NCI-H345 treated with DMSO at 0.1 percent for 48 hours (cell line): ENCODE measurements around the gene TRAPPC6A.
A peak's percentile ranks its signal among the peaks of the same experiment; 100 is the strongest.

Experiments used
- DNase-seq: peaks from one replicate; lab custom pipeline; 2025; ENCODE audit not compliant: unreplicated experiment; lab: John Stamatoyannopoulos, UW

The TRAPPC6A gene

DNA sequence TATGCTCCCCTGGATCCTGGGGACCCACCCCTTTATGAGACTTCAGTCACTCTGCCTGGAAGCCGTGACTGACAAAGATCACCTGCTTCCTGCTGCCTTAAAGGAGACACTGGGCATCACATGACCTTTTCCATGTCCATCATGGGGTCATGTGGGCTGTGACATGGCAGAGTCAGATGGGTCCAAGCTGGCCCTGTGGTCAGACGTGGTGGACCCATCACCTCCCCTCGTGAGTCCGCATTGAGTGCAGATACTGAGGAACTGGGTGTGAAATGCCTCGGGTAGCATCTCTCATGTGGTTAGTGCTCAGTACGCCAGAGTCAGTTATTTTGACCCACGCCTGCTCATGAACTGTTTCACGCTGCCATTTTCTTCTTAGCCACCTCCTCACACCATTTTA lies 44.4 kb downstream of the TRAPPC6A start:
- no peak for DNase-seq

- DNase-seq: peak; percentile 92
Measured at GRCh38 chr19:45130888-45131615, 47.0 kb downstream of the TRAPPC6A start.

DNA sequence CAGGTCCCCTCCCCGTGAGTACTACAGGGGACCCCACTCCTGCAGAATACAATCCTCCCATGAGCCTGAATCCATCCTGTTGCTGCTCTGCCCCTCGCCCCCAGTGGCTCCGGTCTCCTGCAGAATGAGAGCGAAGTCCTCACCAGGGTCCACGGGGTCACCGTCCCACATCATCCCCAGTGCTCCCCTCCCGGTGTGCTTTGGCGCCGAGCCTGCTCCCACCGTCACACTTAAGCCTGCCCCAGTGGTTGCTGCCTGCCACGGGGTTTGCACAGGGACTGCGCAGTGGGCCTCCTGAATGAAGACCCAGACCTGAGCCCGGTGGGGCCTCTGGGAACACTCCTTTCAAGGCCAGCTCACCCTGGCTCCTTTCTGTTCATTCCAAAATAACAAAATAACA lies 47.8 kb downstream of the TRAPPC6A start:
- DNase-seq: no peak

DNA sequence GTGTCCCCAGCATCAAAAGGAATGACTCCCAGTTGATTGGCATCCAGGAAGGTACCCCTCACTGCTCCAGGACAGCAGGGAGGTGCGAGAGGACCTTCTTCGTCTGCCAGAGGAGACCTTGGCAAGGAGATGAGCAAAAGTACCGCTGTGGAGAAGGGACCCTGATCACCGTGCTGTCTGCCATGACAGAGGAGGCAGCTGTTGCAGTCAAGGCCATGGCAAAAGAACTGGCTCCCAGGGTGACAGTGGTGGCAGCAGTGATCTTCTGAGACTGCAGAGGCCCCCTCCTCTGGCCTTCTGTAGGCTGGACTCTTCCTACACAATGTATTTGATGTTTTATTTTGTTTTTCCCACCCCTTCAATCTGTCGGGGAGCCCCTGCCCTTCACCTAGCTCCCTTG lies 49.2 kb downstream of the TRAPPC6A start:
- no peak for DNase-seq

DNA sequence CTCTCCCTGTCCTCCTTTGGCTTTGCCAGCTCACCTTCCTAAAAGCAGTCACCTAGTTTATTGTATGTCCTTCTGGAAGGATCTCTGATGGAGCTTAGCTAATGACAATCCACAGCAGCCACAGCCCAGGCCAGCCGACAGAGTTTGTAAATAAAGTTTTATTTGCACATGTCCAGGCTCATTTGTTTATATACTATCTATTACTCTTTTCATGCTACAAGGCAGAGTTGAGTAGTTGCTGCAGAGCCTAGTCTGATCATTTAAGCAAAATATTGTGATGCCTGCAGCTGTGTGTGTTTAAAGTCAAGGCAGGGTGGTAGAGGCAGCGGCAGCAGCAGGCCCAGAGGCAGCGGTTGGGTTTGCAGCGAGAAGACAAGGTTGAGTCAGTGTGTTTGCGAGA lies 49.9 kb downstream of the TRAPPC6A start:
- no peak for DNase-seq

GRCh38 chr19:45126654-45127053 lies 51.4 kb downstream of the TRAPPC6A start:
- DNase-seq: no peak

- DNase-seq: no peak
Measured at GRCh38 chr19:45125975-45126493, 52.0 kb downstream of the TRAPPC6A start.

- DNase-seq: no peak
Measured at GRCh38 chr19:45125360-45125759, 52.7 kb downstream of the TRAPPC6A start.

DNA sequence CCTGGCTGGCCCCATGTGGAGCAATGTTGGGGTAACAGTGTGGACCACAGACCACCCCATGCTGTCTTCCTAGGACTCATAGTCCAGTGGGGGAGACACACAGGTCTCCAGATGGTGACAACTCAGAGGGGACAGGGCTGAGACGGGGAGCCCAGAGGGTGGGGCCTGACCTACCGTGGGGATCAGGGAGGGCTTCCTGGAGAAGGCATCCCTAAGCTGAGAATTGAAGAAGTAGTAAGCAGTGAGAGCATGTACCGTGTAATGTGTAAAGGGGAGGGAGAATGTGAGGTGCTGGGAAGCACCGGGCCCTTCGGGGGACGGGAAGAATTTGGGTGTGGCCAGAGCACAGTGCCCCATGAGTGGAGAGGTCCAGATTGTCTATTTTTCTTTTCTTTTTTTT lies 54.0 kb downstream of the TRAPPC6A start:
- DNase-seq: no peak

DNA sequence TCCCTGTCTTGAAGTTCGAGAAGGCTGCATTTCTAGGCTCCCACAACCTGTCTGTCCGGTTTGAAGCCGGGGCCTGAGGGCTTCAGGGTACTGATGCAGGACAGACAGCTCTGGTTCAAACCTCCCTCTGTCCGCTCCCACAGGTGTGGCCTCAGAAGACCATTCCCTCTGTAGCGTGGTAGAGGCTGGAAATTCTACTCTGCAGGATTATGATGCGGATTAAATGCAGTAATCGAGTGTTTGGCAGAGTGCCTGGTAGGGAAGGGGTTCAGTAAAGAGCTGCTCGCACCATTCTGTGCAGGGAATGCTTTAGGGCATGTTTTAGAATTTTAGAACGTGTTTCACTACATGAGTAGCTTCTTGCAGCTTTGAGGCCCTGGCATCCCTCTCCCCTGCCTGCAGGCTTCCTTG lies 54.6 kb downstream of the TRAPPC6A start:
- DNase-seq: no peak

DNA sequence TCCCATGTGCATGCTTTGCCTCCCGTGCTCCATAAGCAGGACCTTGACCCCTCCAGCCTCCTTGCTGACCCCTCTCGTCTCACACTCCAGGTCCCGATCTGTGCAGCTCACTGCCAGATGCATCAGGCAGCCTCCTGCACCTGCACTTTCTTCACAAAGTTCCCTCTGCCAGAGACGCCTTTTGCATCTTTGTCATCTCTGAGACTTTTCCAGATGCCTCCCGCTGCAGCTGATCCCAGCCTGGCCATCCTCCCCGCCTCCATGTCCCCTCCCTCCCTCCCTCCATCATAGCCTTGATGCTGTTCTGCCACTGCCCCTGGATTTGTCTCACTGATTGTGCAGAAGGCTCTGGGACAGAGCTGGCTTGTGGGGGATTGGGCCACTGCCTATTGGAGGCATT lies 55.2 kb downstream of the TRAPPC6A start:
- DNase-seq: no peak

- DNase-seq: no peak
Measured at GRCh38 chr19:45121827-45122345, 56.2 kb downstream of the TRAPPC6A start.

DNA sequence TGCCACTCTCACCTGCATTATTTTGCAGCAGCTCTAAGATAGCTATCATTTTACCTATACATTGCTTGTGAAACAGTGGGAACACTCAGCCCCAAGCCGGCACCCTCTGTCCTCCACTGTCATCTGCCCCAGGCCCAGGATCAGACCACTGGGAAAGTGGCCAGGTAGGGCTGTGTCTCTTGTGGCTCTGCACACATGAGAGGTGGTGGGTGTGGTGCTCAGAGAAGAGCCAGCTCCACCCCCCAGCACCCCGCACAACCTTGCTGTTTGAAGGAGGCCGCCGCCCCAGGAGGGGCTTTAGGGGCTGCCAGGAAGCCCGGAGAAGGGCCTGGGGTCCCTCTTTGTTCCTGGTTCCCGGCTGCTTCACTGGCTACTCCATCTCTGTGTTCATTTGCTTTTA lies 58.5 kb downstream of the TRAPPC6A start:
- no peak for DNase-seq

DNA sequence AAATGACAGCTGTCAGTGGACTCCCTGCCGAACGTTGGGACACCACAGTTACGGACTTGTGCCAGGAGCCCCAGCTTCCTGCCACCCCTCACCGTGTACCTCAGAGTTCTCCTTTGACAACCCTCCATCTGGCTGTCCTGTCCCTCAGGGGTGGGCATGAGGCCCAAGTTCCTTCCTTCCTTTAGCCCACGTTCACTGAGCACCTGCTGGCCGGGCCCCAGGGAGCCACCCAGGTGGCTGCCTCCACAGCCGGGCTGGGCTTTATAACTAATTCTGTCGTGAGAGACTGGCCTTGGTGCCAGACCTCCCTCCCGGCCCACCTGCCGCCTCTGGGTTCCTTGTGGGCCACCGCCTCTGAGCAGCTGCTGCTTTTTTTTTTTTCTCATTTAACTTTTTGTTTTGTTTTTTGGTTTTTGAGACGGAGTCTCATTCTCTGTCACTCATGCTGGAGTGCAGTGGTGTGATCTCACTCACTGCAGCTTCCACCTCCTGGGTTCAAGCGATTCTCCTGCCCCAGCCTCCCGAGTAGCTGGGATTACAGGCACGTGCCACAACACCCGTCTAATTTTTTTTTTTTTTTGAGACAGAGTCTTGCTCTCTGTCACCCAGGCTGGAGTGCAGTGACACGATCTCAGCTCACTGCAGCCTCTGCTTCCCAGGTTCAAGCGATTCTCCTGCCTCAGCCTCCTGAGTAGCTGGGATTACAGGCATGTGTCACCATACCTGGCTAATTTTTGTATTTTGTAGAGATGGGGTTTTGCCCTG lies 59.3 kb downstream of the TRAPPC6A start:
- peak; percentile 14 for DNase-seq

GRCh38 chr19:45118106-45118505 lies 59.9 kb downstream of the TRAPPC6A start:
- DNase-seq: no peak

DNA sequence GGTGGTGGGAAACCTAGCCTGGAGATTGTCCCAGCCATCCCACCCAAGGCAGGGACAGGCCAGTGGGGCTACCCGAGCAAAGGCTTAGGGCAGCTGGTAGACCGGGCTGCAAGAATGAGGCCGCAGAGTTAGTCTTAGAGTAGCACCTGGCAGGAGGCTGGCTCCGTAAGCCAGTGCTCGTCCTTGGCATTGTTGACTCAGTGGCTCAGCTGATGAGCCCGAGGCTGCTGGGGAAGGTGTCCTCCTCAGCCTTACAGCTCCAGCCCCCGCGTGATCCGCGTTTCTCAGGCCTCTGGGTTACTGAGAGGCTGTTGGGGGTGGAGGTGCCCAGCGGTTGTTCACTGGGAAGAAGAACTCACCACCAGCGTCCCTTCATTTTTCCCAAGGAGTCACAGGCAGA lies 60.4 kb downstream of the TRAPPC6A start:
- DNase-seq: no peak

DNA sequence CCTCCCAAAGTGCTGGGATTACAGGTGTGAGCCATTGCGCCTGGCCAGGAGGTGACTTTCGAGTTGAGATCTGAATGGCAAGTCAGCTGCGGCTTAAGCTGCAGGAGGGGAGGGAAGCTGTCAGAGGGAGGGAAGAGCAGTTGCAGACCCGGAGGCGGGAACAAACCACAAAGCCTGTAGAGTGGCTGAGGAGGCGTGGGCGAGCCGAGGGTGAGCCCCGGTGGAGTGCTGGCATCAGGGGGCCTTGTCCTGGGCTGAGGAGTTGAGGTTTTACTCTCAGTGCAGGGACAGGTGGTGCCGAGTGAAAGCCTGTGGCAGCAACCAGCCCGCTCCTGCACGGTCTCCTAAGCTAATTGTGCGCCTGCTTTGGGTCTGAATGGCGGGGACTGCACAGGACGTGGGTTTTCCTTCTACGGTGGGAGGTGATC lies 60.9 kb downstream of the TRAPPC6A start:
- DNase-seq: peak; percentile 35

DNA sequence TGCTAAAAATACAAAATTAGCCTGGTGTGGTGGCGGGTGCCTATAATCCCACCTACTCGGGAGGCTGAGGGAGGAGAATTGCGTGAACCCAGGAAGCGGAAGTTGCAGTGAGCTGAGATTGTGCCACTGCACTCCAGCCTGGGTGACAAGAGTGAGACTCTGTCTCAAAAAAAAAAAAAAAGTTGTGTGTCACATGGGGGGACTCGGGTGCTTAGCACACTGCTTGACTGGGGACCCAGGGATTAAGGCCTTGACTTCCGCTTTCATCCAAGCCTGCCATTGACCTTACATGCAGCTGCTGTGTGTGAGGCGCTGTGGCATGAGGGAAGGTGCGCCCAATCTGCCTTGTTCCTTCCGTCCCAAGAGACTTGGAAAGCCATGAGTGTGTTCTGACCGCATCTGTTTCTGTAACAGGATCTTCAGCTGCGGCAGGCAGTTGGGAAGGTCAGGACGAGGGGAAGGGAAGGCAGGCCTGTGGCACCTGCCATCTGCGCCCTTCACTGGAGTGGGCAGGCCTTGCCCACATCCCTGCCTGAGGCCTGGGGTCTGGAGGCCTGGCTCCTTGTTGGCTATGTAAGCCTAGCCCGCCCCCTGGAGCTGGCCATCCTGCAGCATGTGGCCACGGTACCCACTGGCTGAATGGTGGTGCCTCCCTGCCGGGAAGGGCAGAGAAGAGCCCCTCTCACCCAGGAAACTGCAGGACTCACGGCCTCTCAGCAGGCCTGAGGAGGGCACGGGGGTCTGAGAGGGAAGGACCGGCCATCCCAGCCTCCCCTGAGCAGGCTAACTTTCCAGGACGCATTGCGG lies 62.0 kb downstream of the TRAPPC6A start:
- DNase-seq: no peak

GRCh38 chr19:45114116-45114515 lies 63.9 kb downstream of the TRAPPC6A start:
- peak; percentile 31 for DNase-seq

- DNase-seq: peak; percentile 78
Measured at GRCh38 chr19:45113628-45114027, 64.4 kb downstream of the TRAPPC6A start.
